PFSK-1 (cell line): Measurements from ENCODE around the gene TSTD2.

ENCODE experiments used
- FOXP2 ChIP-seq: optimal IDR thresholded peaks from 2 replicates; pipeline ENCODE3; 2011; ENCODE audit warnings: borderline replicate concordance, control low read depth, inconsistent platforms; ENCODE audit not compliant: insufficient read depth; ENCODE audit errors: extremely low read length, extremely low read depth
- POLR2AphosphoS5 ChIP-seq: IDR thresholded peaks from 2 replicates; pipeline ENCODE4 v1.6.1; 2012; ENCODE audit warnings: low read depth, mild to moderate bottlenecking, control low read depth, low read length, moderate library complexity
- SIN3A ChIP-seq: IDR thresholded peaks from 2 replicates; pipeline ENCODE4 v1.6.1; 2012; ENCODE audit warnings: mild to moderate bottlenecking, low read length, moderate library complexity, borderline replicate concordance; ENCODE audit not compliant: insufficient read depth
- TAF1 ChIP-seq: IDR thresholded peaks from 2 replicates; pipeline ENCODE4 v1.6.1; 2012; ENCODE audit warnings: low read length, control low read depth, borderline replicate concordance; ENCODE audit not compliant: insufficient read depth
- TF ChIP-seq, protein P1 (sequence below), 2 experiments: IDR thresholded peaks; 2 replicates each; pipeline versions ENCODE4 v1.6.1 to v1.8.0; 2011 to 2012; ENCODE audit warnings: low read depth in 2 of 2, low read length in 2 of 2, control low read depth in 1 of 2, inconsistent platforms in 1 of 2, mild to moderate bottlenecking in 1 of 2, moderate library complexity in 1 of 2; ENCODE audit not compliant: insufficient read depth in 1 of 2

Gene TSTD2

DNA sequence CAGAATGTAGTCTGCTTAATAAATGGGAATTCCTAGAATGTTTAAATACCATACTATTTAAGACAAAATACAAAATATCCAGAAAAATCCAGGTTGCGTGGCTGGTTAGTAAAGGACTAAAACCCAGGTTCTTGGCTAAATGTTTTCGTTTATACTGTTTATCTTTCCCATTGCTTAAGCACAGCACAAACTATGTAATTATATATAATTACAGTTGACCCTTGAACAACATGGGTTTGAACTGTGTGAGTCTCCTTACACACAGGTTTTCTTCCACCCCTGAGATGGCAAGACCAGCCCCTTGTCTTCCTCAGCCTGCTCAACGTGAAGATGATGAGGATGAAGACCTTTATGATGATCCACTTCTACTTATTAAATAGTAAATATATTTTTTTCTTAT is 39.2 kb upstream of the TSTD2 start:
- TF ChIP-seq POLR2AphosphoS5 (no peak), FOXP2 (no peak), SIN3A (no peak), TAF1 (no peak)
- TF ChIP-seq, protein P1, sequence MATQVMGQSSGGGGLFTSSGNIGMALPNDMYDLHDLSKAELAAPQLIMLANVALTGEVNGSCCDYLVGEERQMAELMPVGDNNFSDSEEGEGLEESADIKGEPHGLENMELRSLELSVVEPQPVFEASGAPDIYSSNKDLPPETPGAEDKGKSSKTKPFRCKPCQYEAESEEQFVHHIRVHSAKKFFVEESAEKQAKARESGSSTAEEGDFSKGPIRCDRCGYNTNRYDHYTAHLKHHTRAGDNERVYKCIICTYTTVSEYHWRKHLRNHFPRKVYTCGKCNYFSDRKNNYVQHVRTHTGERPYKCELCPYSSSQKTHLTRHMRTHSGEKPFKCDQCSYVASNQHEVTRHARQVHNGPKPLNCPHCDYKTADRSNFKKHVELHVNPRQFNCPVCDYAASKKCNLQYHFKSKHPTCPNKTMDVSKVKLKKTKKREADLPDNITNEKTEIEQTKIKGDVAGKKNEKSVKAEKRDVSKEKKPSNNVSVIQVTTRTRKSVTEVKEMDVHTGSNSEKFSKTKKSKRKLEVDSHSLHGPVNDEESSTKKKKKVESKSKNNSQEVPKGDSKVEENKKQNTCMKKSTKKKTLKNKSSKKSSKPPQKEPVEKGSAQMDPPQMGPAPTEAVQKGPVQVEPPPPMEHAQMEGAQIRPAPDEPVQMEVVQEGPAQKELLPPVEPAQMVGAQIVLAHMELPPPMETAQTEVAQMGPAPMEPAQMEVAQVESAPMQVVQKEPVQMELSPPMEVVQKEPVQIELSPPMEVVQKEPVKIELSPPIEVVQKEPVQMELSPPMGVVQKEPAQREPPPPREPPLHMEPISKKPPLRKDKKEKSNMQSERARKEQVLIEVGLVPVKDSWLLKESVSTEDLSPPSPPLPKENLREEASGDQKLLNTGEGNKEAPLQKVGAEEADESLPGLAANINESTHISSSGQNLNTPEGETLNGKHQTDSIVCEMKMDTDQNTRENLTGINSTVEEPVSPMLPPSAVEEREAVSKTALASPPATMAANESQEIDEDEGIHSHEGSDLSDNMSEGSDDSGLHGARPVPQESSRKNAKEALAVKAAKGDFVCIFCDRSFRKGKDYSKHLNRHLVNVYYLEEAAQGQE (IDR thresholded peaks at IDR 0.05; ENCODE audit: insufficient read depth in 1 of 2, low read depth in 2 of 2, low read length in 2 of 2), result no peak

- TF ChIP-seq, protein P1 (IDR thresholded peaks at IDR 0.05; ENCODE audit: insufficient read depth in 1 of 2, low read depth in 2 of 2, low read length in 2 of 2), result no peak
- TF ChIP-seq SIN3A, result no peak
- no peak for TF ChIP-seq TAF1
- no peak for TF ChIP-seq POLR2AphosphoS5
- TF ChIP-seq FOXP2, result no peak
Observed at GRCh38 chr9:97670586-97670985, 37.4 kb upstream of the TSTD2 start.

- TF ChIP-seq POLR2AphosphoS5 (no peak), TAF1 (no peak), FOXP2 (no peak), SIN3A (no peak)
- TF ChIP-seq, protein P1 (IDR thresholded peaks at IDR 0.05; ENCODE audit: insufficient read depth in 1 of 2, low read depth in 2 of 2, low read length in 2 of 2), result no peak
Observed at GRCh38 chr9:97668485-97668884, 35.3 kb upstream of the TSTD2 start.

GRCh38 chr9:97666907-97667686 is 33.9 kb upstream of the TSTD2 start:
- no peak for TF ChIP-seq FOXP2
- no peak for TF ChIP-seq POLR2AphosphoS5
- no peak for TF ChIP-seq TAF1
- TF ChIP-seq, protein P1 (IDR thresholded peaks at IDR 0.05; ENCODE audit: insufficient read depth in 1 of 2, low read depth in 2 of 2, low read length in 2 of 2), result no peak
- no peak for TF ChIP-seq SIN3A
